GM19438 (cell line): ENCODE data around the gene ZSCAN16.
"Not testable (repeated sequence)": the region's sequence is repeated elsewhere in the genome, so short reads cannot be mapped to it uniquely, and the experiment has no call there.

ENCODE experiments used
- ATAC-seq: cut with Tn5 transposase; IDR thresholded peaks from one replicate; pipeline ENCODE4 v1.9.1; 2021; ENCODE audit warnings: low read depth; ENCODE audit not compliant: unreplicated experiment

Gene ZSCAN16

DNA sequence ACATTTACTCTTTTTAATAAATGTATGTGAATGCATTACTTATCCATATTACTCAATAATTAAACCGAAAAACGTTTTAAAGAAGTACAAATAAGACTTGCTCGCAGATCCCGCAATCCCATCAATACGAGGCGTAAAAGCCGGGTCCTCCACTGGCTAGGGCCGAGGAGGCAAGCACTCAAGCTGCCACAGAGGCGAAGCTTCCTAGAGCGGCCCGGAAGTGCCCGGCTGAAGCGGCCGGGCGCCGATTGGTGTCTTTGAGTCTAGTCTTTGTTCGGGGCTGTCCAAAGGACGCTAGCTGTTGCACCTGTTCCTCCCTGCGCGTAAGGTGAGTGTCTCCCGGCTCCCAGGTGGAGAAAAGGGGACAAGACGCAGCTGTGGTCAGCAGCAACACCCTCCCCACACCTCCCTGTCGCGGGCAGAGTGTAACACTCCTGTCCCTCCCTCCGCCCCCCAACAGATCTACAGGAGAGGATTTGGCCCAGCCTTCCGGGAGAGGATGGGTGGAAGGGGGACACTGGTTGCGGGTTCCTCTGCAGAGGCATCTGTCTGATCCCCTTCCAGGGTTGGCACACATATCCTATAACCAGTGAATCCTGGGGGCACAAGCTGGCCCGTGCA, at the start of gene ZSCAN16:
ZSCAN16 (plus strand) TSS at position 260 of the 621 bp plus-strand sequence. CDS start 835 bp downstream, outside the sequence.
- peak; percentile 97 for ATAC-seq

DNA sequence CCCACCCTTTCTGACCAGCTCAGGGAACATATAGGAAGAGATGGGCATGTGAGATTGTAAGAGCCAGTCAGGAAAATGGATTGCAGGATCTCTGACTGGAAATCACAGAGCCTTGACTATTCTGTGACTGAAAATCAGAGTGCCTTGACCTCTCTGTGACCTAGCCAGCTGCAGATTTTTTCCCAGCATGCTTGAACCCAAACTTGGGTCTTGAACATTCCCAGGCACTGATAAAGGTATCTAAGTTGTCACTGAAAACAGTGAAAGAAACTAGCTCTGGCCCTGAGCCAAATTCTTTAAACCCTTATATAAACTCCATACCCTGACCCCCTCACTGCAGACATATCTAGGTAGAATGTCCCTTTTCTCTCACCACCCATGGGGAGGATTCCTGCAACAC, 46.4 kb upstream of the ZSCAN16 start:
- no peak for ATAC-seq

DNA sequence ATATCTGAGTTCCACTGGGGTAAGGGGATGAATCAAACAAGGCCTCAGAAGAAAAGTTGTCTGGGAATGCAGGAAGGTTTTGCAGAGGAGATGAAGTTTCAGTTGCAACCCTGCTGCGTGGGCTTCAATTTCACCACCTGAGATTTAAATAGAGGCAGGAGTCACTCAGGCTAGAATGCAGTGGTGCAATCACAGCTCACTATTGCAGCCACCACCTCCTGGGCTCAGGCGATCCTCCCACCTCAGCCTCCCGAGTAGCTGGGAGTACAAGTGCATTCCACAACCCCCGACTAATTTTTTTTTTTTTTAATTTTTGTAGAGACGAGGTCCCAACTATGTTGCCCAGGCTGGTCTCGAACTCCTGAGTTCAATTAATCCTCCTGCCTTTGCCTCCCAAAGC, 45.6 kb upstream of the ZSCAN16 start:
- ATAC-seq: no peak

DNA sequence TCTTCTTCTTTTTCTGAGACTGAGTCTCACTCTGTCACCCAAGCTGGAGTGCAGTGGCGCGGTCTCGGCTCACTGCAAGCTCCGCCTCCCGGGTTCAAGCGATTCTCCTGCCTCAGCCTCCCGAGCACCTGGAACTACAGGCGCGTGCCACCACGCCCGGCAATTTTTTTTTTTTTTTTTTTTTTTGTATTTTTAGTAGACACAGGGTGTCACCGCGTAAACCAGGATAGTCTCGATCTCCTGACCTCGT, 44.1 kb upstream of the ZSCAN16 start, which contains the start of gene ZNF165:
ZNF165 (plus strand) TSS at position 188 of the 250 bp plus-strand sequence. CDS start 4,913 bp downstream, outside the sequence.
- ATAC-seq: peak; percentile 19

DNA sequence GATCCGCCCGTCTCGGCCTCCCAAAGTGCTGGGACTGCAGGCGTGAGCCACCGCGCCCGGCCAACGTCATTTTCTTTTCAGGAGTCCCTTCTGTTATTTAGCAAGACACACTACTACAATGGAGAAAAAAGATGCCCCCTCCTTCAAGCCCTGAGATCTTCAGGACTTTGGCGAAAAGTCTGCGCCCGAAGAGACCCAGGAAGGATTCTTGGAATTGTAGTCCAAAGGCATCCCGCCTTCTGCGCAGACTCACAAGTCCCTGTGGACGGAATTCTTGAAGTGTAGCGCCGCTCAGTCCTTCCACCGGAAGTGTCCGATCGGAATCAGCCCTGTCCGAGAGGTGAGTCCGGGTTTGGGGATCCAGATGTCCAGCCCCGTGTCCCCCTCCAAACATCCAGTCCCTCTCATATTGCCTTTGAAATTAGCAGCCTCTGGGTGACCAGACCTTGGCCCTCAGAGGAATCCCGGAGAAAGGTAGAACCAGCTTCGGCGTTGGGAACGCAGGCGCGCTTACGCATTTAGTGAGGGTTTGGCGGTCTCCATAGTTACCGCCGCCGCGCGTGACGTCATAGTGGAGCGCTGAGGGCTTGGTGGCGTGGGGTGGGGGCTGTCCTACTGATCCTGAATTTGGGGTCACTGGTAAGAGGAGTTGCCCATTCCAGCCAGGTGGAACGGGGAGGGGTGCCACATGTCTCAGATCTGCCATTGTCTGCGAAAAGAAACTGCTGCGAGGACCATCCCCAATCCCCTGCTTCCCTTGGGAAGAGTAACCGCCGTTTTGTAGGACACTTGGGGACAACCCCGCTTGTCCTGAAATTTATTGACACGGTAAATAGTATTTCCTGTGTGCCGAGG, 43.6 kb upstream of the ZSCAN16 start:
- peak; percentile 75 for ATAC-seq

DNA sequence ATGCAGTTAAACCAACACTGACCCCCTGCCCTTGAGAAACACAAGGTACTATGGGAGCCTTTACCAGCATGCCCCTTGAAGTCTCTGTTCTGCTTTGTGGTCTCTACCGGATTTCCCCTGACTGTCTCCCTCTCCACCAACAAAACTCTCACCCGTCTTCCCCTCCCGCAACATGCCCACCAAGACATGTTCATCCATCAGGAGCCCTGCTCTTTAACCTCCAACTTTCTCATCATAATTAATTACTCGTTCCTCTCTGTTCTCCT, 43.0 kb upstream of the ZSCAN16 start:
- peak; percentile 51 for ATAC-seq

DNA sequence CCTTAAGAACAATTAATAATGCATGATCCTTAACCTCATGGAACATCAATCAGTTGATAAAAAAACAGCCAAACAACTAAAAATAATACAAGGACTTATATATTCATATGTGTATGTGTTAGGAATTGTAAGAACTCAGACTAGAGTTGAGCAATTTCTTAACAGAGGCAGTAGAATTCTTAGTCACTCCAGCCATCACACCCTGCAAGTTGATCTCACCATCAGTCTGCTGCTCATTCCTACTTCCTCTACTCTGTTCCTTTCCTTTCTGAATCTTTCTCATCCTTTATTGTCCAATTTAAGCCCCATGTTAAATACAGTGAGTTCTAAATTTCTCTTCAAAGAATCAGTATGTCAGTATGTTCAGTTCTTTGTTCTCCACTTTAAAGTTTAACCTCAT, 41.5 kb upstream of the ZSCAN16 start:
- no peak for ATAC-seq

DNA sequence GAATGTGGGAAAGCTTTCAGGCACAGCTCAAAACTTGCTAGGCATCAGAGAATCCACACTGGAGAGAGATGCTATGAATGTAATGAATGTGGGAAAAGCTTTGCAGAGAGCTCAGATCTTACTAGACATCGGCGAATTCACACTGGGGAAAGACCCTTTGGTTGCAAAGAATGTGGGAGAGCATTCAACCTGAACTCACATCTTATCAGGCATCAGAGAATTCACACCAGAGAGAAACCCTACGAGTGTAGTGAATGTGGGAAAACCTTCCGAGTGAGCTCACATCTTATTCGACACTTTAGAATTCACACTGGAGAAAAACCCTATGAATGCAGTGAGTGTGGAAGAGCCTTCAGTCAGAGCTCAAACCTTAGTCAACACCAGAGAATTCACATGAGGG, 35.4 kb upstream of the ZSCAN16 start:
- no peak for ATAC-seq

DNA sequence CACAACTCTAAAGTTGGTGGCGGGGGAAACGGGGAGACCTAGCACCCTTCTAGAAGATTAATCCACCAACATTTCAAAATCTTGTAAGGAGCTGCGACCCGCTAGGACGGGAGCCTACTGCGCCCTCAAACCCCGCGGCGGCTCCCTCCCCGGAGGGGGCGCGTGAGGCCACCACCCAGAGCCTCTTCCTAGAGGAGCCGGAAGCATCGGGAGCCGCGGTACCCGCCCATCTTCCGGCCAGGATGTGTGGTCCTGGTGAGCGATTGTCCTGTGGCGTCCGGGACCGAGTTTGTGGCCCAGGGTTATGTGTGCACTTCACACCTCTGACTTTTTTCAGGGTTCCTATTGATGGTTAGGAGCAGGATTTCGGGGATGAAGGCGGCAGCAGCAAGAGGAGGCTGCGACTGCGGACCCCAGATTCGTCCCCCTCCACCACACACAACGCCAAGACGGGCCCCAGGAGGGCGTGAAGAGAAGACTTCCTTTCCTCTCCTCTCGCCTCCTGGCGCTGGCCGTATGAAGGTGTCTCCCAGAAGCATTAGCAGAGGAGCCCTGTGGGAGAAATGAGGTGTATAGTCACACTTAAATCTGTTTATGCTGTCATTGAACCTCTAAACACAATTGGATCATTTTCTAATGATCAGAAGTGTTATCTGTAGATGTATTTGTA, 33.4 kb upstream of the ZSCAN16 start:
- no peak for ATAC-seq

DNA sequence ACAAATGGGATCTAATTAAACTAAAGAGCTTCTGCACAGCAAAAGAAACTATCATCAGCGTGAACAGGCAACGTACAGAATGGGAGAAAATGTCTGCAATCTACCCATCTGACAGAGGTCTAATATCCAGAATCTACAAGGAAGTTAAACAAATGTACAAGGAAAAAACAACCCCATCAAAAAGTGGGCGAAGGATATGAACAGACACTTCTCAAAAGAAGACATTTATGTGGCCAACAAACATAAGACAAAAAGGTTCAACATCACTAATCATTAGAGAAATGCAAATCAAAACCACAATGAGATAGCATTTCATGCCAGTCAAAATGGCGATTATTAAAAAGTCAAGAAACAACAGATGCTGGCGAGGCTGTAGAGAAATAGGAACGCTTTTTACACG, 22.2 kb upstream of the ZSCAN16 start:
- not testable (repeated sequence) for ATAC-seq

DNA sequence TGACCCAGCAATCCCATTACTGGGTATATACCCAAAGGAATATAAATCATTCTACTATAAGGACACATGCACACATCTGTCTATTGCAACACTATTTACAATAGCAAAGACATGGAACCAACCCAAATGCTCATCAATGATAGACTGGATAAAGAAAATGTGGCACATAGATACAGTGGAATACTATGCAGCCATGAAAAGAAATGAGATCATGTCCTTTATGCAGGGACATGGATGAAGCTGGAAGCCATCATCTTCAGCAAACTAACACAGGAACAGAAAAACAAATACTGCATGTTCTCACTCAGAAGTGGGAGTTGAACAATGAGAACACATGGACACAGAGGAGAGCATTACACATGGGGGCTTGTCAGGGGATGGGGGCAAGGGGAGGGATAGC, 21.7 kb upstream of the ZSCAN16 start:
- ATAC-seq: not testable (repeated sequence)

DNA sequence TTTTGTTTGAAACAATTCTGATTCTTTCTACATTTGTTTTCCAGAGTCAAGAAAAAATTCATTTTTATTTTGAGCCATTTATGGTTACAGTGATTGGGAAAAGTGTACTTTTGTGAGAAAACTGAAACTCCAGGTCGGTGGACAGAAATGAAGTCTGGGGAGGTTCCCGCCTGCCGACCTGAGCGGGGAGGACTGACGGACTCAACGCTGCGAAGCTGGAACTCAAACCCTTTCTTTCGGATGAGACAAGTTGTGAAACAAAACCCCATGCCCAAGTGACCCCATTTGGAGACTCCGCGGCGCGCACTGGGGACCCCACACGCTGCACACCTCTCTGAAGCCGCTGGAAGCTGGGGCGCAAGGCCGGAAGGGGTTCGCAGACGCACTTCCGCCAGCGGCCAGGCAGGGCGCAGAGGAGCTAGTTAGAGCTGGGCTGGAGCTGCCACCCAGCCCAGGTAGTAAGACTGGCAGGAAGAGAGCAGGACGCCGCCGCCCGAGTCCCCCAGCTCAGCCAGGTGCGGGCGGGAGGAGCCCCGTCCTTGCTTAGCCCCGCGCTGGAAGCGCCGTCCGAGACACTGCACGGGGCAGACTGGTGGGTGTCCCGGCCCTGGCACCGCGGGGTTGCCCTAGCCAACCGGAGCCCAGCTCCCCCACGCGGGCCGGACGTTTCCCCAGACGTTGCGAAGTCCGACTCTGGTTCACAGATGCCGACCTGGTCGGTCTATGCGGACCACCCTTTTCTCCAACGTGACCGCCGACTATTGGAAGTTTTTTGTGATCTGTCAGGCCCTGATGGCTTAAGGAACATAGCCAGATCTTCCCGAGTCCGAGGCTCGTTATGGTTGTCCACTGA, 19.8 kb upstream of the ZSCAN16 start:
- peak; percentile 94 for ATAC-seq

DNA sequence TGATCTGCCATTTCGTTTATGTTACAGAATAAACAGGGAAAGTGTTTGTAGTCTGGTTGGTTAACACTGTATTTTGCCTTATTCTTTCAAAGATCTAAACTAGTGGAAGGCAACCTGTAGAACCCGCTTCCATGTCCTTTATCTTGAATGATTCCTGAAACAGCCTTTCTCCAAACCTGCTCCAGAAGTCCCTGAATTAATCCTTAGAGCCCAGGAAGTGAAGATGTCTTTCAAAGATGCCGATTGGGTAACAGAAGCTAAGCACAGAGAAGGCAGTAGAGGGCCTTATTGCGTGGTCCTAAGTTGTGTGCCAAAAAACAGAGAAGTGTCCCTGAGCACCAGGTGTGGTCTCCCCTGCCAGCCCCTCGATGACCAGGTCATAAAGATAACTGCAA, 19.2 kb upstream of the ZSCAN16 start:
- peak; percentile 37 for ATAC-seq

DNA sequence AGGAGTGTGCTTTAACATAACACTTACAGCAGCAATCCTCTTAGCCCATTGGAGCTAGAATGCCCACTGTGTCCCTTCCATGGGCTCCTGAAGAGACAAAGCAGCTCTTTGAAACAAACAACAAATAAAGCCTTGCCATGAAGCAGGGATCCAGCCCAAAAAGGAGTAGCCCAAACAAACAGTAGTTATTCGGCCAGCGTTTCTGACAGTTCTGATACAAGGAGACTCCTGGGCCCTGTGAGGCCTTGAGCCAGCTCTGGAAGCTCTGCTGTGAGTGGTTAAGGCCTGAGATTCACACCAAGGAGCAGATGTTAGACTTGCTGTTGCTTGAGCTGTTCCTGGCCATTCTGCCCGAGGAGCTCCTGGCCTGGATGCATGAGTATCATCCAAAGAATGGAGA, 16.9 kb upstream of the ZSCAN16 start:
- no peak for ATAC-seq

DNA sequence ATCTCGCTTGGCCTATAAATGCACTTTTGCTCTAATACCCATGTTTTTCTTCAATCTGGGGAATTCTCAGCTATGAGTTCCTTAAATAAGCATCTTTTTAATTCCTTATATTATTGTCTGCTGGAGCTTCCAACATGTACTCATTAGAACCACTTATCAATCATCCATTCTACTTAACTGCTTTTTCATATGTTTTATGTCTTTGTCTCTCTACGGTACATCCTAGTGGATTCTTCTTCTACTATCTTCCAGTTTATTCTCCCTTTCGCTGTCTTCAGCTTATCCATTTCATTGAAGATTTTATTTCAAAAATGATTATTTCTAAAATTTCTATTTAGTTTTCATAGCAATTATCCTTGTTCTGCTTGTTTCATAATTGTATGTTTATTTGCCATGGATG, 12.4 kb upstream of the ZSCAN16 start:
- ATAC-seq: no peak

DNA sequence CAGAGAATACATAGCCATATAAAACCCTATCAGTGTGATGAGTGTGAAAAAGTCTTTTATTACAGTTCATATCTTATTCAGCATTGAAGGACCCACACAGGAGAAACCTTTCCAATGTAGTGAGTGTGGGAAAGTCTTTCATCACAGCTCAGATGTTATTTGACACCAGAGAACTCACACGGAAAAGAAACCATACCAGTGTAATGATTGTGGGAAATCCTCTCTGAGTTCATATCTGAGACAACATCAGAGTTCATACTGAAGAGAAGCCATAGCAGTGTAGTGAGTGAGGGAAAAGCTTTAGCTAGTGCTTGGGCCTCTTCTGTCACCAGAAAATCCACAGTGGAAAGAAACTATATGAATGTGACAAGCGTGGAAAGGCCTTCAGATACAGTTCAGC, 8.6 kb upstream of the ZSCAN16 start:
- ATAC-seq: no peak

DNA sequence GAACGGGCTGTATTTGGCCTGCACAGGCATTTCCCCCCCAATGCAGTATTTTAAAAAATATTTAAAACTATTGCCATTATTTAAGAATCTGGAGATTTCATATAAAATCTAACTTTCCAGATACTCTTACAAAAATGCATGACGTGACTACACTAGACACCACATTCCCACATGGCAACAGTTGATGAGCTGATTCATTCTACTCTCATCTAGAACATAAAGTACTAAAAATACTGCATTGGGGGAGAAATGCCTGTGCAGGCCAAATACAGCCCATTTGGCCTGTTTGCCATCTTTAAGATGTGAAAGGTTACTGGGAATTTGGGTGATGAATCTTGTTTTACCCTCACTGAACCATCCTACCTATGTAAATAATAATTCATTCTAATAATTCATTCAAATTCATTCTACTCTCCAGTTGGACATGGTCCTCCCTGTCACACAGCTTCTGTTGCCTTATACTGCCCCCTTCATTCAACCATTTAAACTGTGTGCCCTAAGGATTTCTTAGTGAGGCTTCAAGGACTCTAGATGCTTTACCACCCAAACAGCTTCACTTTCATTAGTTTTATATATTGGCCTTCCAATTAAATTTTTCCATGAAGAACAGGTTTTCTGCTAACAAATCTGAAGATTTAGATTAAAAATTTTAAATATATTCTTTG, 6.9 kb upstream of the ZSCAN16 start:
- no peak for ATAC-seq

DNA sequence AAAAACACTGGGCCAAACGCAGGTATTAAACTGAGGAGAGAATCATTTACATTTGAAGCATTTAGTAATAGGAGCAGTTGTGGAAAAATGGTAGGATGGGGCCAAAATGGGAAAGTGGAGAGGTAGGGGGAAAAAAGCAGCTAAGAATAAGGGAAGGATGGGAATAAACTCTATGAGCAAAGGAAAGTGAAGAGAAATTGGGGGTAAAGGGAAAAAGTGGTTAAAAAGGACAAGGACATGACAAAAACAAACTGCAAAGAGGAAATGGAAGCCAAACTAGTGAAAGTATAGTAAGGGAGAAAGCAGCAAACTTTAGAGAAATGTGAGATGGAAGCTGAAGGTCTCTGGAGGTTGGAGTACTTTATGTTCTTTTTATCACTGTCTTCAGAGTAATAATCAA, 6.2 kb upstream of the ZSCAN16 start:
- no peak for ATAC-seq

DNA sequence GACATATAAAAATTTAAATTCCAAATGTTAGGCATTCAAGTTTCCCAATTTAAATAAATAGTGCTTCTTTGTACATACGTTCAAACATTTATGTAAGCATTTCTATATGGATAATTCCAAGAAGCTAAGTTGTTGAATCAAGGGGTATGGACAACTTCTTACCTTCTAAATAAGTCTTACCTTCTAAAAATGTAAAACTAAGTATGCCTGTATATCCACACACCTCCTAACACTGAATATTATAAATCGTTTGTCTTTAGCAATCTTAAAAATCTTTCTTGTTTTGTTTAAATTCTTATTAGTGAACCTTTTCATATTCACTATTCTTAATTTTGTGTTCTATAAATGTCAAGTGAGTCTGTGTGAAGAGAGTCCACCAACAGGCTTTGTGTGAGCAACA, 2.5 kb upstream of the ZSCAN16 start:
- no peak for ATAC-seq

DNA sequence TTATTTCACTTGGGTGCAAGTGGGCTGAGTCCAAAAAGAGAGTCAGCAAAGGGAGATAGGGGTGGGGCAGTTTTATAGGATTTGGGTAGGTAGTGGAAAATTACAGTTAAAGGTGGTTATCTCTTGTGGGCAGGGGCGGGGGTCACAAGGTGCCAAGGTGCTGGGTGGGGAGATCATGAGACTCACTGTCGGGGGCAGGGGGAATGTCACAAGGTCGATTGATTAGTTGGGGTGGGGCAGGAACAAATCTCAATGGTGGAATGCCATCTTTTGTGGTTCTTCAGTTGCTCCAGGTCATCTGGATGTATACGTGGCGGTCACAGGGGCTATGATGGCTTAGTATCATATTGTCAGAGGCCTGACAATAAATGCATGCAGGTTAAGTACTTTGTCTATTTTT, 2.1 kb upstream of the ZSCAN16 start:
- not testable (repeated sequence) for ATAC-seq

DNA sequence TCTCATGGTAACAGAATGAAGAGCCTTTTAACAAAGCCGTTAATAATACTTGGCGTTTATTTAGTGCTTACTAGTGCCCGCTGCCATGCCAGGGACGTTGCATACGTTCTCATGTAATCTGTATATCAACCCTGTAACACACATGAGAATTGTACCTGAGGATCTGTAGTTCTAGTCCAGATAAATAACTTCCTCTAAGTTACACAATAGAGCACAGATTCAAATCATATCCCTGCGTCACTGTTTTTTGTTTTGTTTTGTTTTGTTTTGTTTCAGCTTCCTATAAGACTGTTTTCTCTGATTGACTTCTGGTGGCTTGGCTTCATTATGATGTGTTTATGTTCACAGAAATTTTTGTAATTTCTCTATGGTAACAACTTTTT, 553 bp downstream of the ZSCAN16 start:
- ATAC-seq: no peak
